Esophagus squamous epithelium (tissue), 5 donors: ENCODE measurements around the gene ACTMAP. TPM values are rescaled to one million over a fixed set of nuclear protein-coding genes. Genes with fewer than 3 reads are reported as not detected.
A peak's percentile ranks its signal among the peaks of the same experiment; 100 is the strongest.

Experiments used
- DNase-seq: peaks from one replicate; lab custom pipeline; 2025; lab: John Stamatoyannopoulos, UW
- H3K27ac ChIP-seq, 4 donors: fragments of 200-600 bp; sonication (generic); one replicate each; pipeline ENCODE4 v1.5.1; 2016 to 2019; ENCODE audit warnings: mild to moderate bottlenecking in 1 of 4
- H3K27me3 ChIP-seq, 4 donors: fragments of 200-600 bp; sonication (generic); 1 replicate in 3 of 4; 2 replicates in 1 of 4; pipeline versions ENCODE4 v1.5.1 to v1.6.0; 2017 to 2021; ENCODE audit warnings: antibody characterized with exemption in 1 of 4
- H3K36me3 ChIP-seq, 3 donors: fragments of 200-600 bp; sonication (generic); one replicate each; pipeline ENCODE4 v1.5.1; 2016 to 2019
- H3K4me1 ChIP-seq, 3 donors: fragments of 200-600 bp; sonication (generic); one replicate each; pipeline ENCODE4 v1.5.1; 2017 to 2019
- H3K4me3 ChIP-seq, 4 donors: fragments of 200-600 bp; sonication (generic); 1 replicate in 3 of 4; 2 replicates in 1 of 4; pipeline ENCODE4 v1.5.1; 2016 to 2019; ENCODE audit warnings: mild to moderate bottlenecking in 2 of 4, moderate library complexity in 1 of 4
- H3K9me3 ChIP-seq, 3 donors: fragments of 200-600 bp; sonication (generic); one replicate each; pipeline ENCODE4 v1.5.1; 2016 to 2019
- POLR2A ChIP-seq, 4 donors: fragments of 450-650 bp; IDR thresholded peaks; one replicate each; pipeline ENCODE4 v1.6.1; 2017; ENCODE audit warnings: antibody characterized with exemption in 4 of 4, mild to moderate bottlenecking in 4 of 4, moderate library complexity in 3 of 4
- WGBS, 2 donors: methylation state at CpG; one replicate each; pipeline ENCODE4 v1.1.5; 2018; 5-methylcytosine and 5-hydroxymethylcytosine counted together
- intact Hi-C: fragments of 100-400 bp; cut with DNase I; formaldehyde crosslinking; loops from one replicate; pipeline ENCODE4 v1.15.0; 2022
- total RNA-seq, 4 donors: library from RNA; depleted of rRNA; stranded (reverse); fragments of >200 nt; gene quantifications; one replicate each; pipeline ENCODE4 v1.1.0, GENCODE V29; 2016
- TF ChIP-seq, protein P1 (sequence below), 6 experiments: fragments of 450-650 bp in 4 of 6; fragments of 200-600 bp in 2 of 6; sonication (generic) in 2 of 6; IDR thresholded peaks; one replicate each; pipeline ENCODE4 v1.5.1; 2016 to 2019; ENCODE audit warnings: antibody characterized with exemption in 6 of 6, mild to moderate bottlenecking in 4 of 6, moderate library complexity in 4 of 6
- donor health status: DM: yes; HTN: yes; CAD: no.

Gene ACTMAP
- total RNA-seq, 4 donors from 2014 or later, result 2.1 to 2.8 (median 2.4) TPM

DNA sequence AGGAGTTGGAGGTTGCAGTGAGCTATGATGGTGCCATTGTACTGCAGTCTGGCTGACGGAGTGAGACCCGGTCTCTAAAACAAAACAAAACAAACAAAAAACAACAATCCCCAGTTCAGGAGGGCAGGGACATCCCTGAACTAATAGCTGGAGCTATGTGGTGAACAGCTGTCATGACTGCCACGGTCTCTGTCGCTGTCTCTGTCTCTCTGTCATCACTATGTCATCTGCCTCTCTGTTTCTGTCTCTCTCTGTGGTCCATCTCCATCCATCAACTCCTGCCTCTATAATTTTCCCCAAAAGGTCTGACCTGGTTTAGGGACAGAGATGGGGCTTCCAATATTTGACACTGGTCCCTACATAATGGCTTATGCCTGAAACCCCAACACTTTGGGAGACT is 26.0 kb downstream of the ACTMAP start:
- H3K4me1 ChIP-seq, result peaks cover 13 to 62% (median 19%) of the 10 kb centered on the region in 3 donors
- intact Hi-C loops, result no loop called here

DNA sequence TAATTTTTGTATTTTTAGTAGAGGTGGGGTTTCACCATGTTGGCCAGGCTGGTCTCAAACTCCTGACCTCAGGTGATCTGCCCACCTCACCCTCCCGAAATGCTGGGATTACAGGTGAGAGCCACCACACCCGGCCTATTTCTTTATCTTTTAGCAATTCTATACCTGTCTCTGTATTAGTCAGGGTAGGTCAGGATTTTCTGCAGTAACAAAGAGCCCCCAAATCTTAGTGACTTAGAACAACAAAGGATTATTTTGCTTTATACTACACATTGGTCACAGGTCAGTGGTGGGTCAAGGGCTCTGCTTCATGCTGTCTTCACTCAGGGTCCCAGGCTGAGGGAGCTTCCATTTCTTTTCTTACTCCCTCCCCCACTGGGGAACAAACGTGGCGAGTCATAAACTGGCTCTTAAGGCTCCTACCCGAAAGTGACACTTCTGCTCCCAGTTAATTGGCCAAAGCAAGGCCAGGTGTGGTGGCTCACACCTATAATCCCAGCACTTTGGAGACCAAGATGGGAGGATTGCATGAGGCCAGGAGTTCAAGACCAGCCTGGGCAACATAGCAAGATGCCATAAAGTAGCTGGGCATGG is 26.5 kb downstream of the ACTMAP start:
- 78 to 96% methylated on average over 4 to 5 of the region's 5 CpGs for WGBS, 2 donors
- Histone ChIP-seq H3K27ac (peak overlapping the region; percentile 31 to 100 (median 100)), H3K4me3 (no peak overlapping the region), H3K4me1 (peaks cover 13 to 67% (median 21%) of the 10 kb centered on the region in 3 donors), H3K9me3 (no peaks in the 10 kb centered on the region), H3K27me3 (no peaks in the 10 kb centered on the region), H3K36me3 (peaks cover 27 to 80% (median 27%) of the 10 kb centered on the region in 3 donors)
- no peak for DNase-seq
- intact Hi-C loops, result no loop called here
- TF ChIP-seq, protein P1, sequence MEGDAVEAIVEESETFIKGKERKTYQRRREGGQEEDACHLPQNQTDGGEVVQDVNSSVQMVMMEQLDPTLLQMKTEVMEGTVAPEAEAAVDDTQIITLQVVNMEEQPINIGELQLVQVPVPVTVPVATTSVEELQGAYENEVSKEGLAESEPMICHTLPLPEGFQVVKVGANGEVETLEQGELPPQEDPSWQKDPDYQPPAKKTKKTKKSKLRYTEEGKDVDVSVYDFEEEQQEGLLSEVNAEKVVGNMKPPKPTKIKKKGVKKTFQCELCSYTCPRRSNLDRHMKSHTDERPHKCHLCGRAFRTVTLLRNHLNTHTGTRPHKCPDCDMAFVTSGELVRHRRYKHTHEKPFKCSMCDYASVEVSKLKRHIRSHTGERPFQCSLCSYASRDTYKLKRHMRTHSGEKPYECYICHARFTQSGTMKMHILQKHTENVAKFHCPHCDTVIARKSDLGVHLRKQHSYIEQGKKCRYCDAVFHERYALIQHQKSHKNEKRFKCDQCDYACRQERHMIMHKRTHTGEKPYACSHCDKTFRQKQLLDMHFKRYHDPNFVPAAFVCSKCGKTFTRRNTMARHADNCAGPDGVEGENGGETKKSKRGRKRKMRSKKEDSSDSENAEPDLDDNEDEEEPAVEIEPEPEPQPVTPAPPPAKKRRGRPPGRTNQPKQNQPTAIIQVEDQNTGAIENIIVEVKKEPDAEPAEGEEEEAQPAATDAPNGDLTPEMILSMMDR (IDR thresholded peaks at IDR 0.05), result no peak
- TF ChIP-seq POLR2A (IDR thresholded peaks at IDR 0.05), result no peak

More for the DNA sequence above, 26.0 kb downstream of the ACTMAP start:
- Histone ChIP-seq H3K27ac (peak overlapping the region; percentile 31 to 100 (median 100)), H3K9me3 (no peaks in the 10 kb centered on the region), H3K36me3 (peaks cover 31 to 85% (median 32%) of the 10 kb centered on the region in 3 donors), H3K27me3 (no peaks in the 10 kb centered on the region), H3K4me3 (no peak overlapping the region)
- no peak for DNase-seq
- TF ChIP-seq, protein P1 (IDR thresholded peaks at IDR 0.05), result no peak
- no peak for TF ChIP-seq POLR2A (IDR thresholded peaks at IDR 0.05)
- WGBS, 2 donors, result 94 to 98% methylated on average over 4 of the region's 4 CpGs

DNA sequence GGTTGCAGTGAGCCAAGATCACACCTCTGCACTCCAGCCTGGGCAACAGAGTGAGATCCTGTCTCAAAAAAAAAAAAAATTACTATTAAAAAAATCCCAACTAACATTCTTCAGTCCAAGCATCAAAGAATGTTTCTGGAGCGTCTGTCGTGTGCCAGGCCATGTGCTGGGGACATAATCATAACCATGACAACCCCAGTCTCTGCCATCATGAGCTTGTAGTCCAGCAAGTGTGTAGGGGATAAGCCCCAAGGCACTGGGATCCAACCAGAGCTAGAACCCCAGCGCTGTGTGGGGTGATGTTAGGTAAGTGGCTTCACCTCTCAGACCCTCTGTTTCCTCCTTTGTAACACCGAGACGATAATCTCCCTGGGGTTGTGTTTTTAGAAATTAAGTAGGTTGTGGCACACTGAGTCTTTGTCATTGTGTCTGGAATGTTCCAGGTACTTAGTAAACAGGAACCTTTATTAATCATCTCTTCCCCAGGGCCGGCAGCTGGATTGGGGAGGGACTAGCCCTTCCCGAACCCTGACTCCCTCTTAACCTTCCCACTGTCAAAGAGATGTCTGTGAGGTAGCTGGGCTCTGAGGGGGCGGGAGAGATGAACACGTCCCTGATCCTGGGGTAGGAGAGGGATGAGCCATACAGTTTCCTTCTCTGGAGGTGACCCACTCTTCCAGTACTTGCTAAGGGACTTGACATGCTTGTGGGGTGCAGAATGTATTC is 28.2 kb downstream of the ACTMAP start:
- H3K4me3 ChIP-seq, result peak overlapping the region; percentile 81 to 94 (median 92)
- H3K4me1 ChIP-seq, result peaks cover 13 to 81% (median 27%) of the 10 kb centered on the region in 3 donors
- peaks cover 14 to 63% (median 18%) of the 10 kb centered on the region in 3 donors for H3K36me3 ChIP-seq

DNA sequence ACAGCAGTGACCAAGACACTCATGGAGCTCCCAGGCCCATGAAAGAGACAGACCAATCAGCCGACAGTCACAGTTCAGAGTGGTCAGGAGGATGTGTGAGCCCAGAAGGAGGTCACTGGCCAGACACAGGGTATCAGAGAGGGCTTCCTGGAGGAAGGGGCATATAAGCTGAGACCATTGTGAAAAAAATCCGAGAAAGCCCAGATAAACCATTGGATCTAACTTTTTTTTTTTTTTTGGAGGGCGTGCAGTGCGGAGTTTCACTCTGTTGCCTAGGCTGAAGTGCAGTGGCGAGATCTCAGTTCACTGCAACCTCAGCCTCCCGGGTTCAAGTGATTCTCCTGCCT is 29.2 kb downstream of the ACTMAP start:
- no peaks in the 10 kb centered on the region for H3K27me3 ChIP-seq
- H3K4me3 ChIP-seq, result peak overlapping the region; percentile 81 to 94 (median 92)
- H3K9me3 ChIP-seq, result no peaks in the 10 kb centered on the region
- 74 to 95% methylated on average over 6 of the region's 6 CpGs for WGBS, 2 donors
- no peak for TF ChIP-seq POLR2A (IDR thresholded peaks at IDR 0.05)
- TF ChIP-seq, protein P1 (IDR thresholded peaks at IDR 0.05), result no peak
- intact Hi-C loops, result no loop called here
- peaks cover 6 to 53% (median 9%) of the 10 kb centered on the region in 3 donors for H3K36me3 ChIP-seq
- no peak for DNase-seq
- H3K27ac ChIP-seq, result peak overlapping the region; percentile 98 to 100 (median 100)
- peaks cover 14 to 87% (median 29%) of the 10 kb centered on the region in 3 donors for H3K4me1 ChIP-seq

More for the DNA sequence above, 28.2 kb downstream of the ACTMAP start:
- no peaks in the 10 kb centered on the region for H3K27me3 ChIP-seq
- H3K27ac ChIP-seq, result peak overlapping the region; percentile 98 to 100 (median 100)
- DNase-seq, result no peak
- no peaks in the 10 kb centered on the region for H3K9me3 ChIP-seq
- intact Hi-C loops, result no loop called here
- WGBS, 2 donors, result 32 to 33% methylated on average over 7 to 9 of the region's 9 CpGs
- no peak for TF ChIP-seq POLR2A (IDR thresholded peaks at IDR 0.05)
- TF ChIP-seq, protein P1 (IDR thresholded peaks at IDR 0.05), result no peak

DNA sequence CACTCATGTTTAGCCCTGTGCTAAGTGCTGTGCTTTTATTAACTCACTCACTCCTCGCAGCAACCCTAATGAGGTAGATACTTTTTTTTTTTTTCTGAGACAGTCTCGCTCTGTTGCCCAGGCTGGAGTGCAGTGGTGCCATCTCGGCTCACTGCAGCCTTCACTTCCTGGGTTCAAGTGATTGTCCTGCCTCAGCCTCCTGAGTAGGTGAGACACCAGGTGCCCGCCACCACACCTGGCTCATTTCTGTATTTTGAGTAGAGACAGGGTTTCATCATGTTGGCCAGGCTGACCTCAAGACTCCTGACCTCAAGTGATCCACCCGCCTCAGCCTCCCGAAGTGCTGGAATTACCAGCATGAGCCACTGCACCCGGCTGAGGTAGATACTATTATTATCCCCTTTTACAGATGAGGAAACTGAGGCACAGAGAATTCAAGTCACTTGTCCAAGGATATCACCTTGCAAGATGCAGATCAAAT is 30.8 kb downstream of the ACTMAP start:
- H3K9me3 ChIP-seq, result no peaks in the 10 kb centered on the region
- H3K27ac ChIP-seq, result peak overlapping the region; percentile 98 to 100 (median 100)
- H3K4me1 ChIP-seq, result peaks cover 21 to 93% (median 40%) of the 10 kb centered on the region in 3 donors
- peak overlapping the region; percentile 81 to 94 (median 92) for H3K4me3 ChIP-seq
- no peak for TF ChIP-seq POLR2A (IDR thresholded peaks at IDR 0.05)
- TF ChIP-seq, protein P1 (IDR thresholded peaks at IDR 0.05), result no peak
- intact Hi-C loops, result loop anchor here (5.0 kb wide), 1 partner anchor 112 kb away; no protein-coding TSS in a partner anchor
- peaks cover 4 to 37% (median 8%) of the 10 kb centered on the region in 3 donors for H3K36me3 ChIP-seq
- WGBS, 2 donors, result 18 to 25% methylated on average over 7 of the region's 7 CpGs
- no peaks in the 10 kb centered on the region for H3K27me3 ChIP-seq
- DNase-seq, result no peak
